Omental fat pad (tissue), 4 donors: ENCODE data around the gene HBQ1. TPM values are rescaled to one million over a fixed set of nuclear protein-coding genes. Genes with fewer than 3 reads are reported as not detected.
"Not testable (repeated sequence)": the region's sequence is repeated elsewhere in the genome, so short reads cannot be mapped to it uniquely, and the experiment has no call there.

Experiments
- ATAC-seq: fragments of 150-250 bp; one replicate; pipeline ENCODE4 v1.9.1; 2016; ENCODE audit warnings: mild to moderate bottlenecking, moderate library complexity; ENCODE audit not compliant: low FRiP score
- DNase-seq: peaks from one replicate; pipeline ENCODE4 v3.0.0-alpha.2; 2019; ENCODE audit warnings: low spot score
- CTCF ChIP-seq, 3 donors: fragments of 450-650 bp; IDR thresholded peaks; one replicate each; pipeline ENCODE4 v1.5.1; 2016 to 2017; ENCODE audit warnings: antibody characterized with exemption in 3 of 3, mild to moderate bottlenecking in 3 of 3, moderate library complexity in 2 of 3
- total RNA-seq, 4 donors: library from RNA; depleted of rRNA; stranded (reverse); fragments of >200 nt; gene quantifications; one replicate each; pipeline ENCODE4 v1.1.0, GENCODE V29; 2016

HBQ1 gene
- total RNA-seq, 4 donors from 2014 or later = 3.0 TPM; not detected in 3

- ATAC-seq = no peak
- DNase-seq = no peak
- TF ChIP-seq CTCF (IDR thresholded peaks at IDR 0.05) = no peak
Observed at GRCh38 chr16:152141-153128, 27.8 kb upstream of the HBQ1 start, which contains the start of gene HBZ. Gene HBZ (plus strand): TSS chr16:152644. CDS start chr16:152910, 266 bp downstream.

- not testable (repeated sequence) for ATAC-seq, DNase-seq
Observed at GRCh38 chr16:153129-153521, 27.1 kb upstream of the HBQ1 start.

- DNase-seq, ATAC-seq: not testable (repeated sequence)
Observed at GRCh38 chr16:153550-154216, 26.6 kb upstream of the HBQ1 start.

- DNase-seq (no peak), ATAC-seq (peak; percentile 78)
- no peak for TF ChIP-seq CTCF (IDR thresholded peaks at IDR 0.05)
Observed at GRCh38 chr16:154217-155030, 25.8 kb upstream of the HBQ1 start.

GRCh38 chr16:155031-155398, 25.2 kb upstream of the HBQ1 start:
- DNase-seq (no peak), ATAC-seq (no peak)
- TF ChIP-seq CTCF (IDR thresholded peaks at IDR 0.05) = no peak

GRCh38 chr16:159136-159849, 21.0 kb upstream of the HBQ1 start:
- no peak for TF ChIP-seq CTCF (IDR thresholded peaks at IDR 0.05)
- no peak for DNase-seq
- no peak for ATAC-seq

GRCh38 chr16:160242-160641, 20.0 kb upstream of the HBQ1 start:
- DNase-seq, ATAC-seq: not testable (repeated sequence)
